GM12878 (cell line): ENCODE data around the gene PDPK1. TPM values are rescaled to one million over a fixed set of nuclear protein-coding genes. Genes with fewer than 3 reads are reported as not detected.

Experiments used
- ATF7 ChIP-seq: fragments of 450-650 bp; IDR thresholded peaks from 2 replicates; pipeline ENCODE4 v1.6.1; 2016; ENCODE audit warnings: low read depth, mild to moderate bottlenecking
- BACH1 ChIP-seq: fragments of 450-650 bp; IDR thresholded peaks from 2 replicates; pipeline ENCODE4 v1.6.1; 2017; ENCODE audit warnings: mild to moderate bottlenecking, borderline replicate concordance
- CBX3 ChIP-seq: fragments of 200-600 bp; sonication (generic); IDR thresholded peaks from 2 replicates; pipeline ENCODE4 v1.6.1; 2016; ENCODE audit warnings: low read depth, borderline replicate concordance
- CREB1 ChIP-seq: IDR thresholded peaks from 2 replicates; pipeline ENCODE4 v1.6.1; 2012; ENCODE audit warnings: low read depth, mild to moderate bottlenecking, inconsistent platforms
- DPF2 ChIP-seq: fragments of 450-650 bp; IDR thresholded peaks from 2 replicates; pipeline ENCODE4 v1.6.1; 2017; ENCODE audit warnings: mild to moderate bottlenecking
- EZH2 ChIP-seq: IDR thresholded peaks from 2 replicates; pipeline ENCODE4 v1.6.1; 2012; ENCODE audit warnings: low read depth, mild to moderate bottlenecking, control low read depth, inconsistent platforms, low read length, borderline replicate concordance; ENCODE audit not compliant: control insufficient read depth
- IKZF2 ChIP-seq, 2 experiments: fragments of 450-650 bp; IDR thresholded peaks; 2 replicates each; pipeline ENCODE4 v1.6.1; 2017; ENCODE audit warnings: mild to moderate bottlenecking in 2 of 2, moderate library complexity in 2 of 2
- IRF4 ChIP-seq: IDR thresholded peaks from 2 replicates; pipeline ENCODE4 v1.6.1; 2011; ENCODE audit warnings: low read depth, low read length
- MTA3 ChIP-seq: IDR thresholded peaks from 2 replicates; pipeline ENCODE4 v1.6.1; 2012; ENCODE audit warnings: low read length, inconsistent platforms, borderline replicate concordance
- NBN ChIP-seq: fragments of 450-650 bp; IDR thresholded peaks from 2 replicates; pipeline ENCODE4 v1.6.1; 2016
- PAX5 ChIP-seq: IDR thresholded peaks from 2 replicates; pipeline ENCODE4 v1.6.1; 2011; ENCODE audit warnings: low read depth, low read length, borderline replicate concordance
- SMAD5 ChIP-seq: IDR thresholded peaks from 2 replicates; pipeline ENCODE4 v1.6.1; 2016; ENCODE audit warnings: antibody characterized with exemption, low read depth
- SMARCA5 ChIP-seq: fragments of 450-650 bp; IDR thresholded peaks from 2 replicates; pipeline ENCODE4 v1.6.1; 2017; ENCODE audit warnings: mild to moderate bottlenecking
- STAT1 ChIP-seq: fragments of 450-650 bp; conservative IDR thresholded peaks from 2 replicates; pipeline ENCODE4 v1.6.1; 2014; ENCODE audit warnings: antibody characterized with exemption, mild to moderate bottlenecking
- STAT3 ChIP-seq: IDR thresholded peaks from 2 replicates; pipeline ENCODE4 v1.6.1; 2011; ENCODE audit warnings: low read depth, low read length, improper control_type of control experiment
- TCF7 ChIP-seq: IDR thresholded peaks from 2 replicates; pipeline ENCODE4 v1.6.1; 2014; ENCODE audit warnings: antibody characterized with exemption, borderline replicate concordance
- YBX1 ChIP-seq: fragments of 450-650 bp; IDR thresholded peaks from 2 replicates; pipeline ENCODE4 v1.6.1; 2016; ENCODE audit warnings: antibody characterized with exemption
- YY1 ChIP-seq: IDR thresholded peaks from 2 replicates; pipeline ENCODE4 v1.6.1; 2011; ENCODE audit warnings: low read depth, mild to moderate bottlenecking, low read length
- polyA plus RNA-seq, 11 experiments: library from polyadenylated mRNA; depleted of rRNA in 4 of 11; unstranded in 6 of 11; stranded (reverse) in 5 of 11; fragments of >200 nt; fragmentation: Nextera tagmentation in 4 of 11; fragmentation: Illumina TruSeq in 1 of 11; extraction: Ambion mirVana in 4 of 11; extraction: Trizol in 1 of 11; gene quantifications; 1 replicate in 1 of 11; 2 replicates in 10 of 11; pipeline versions ENCODE4 v1.2.1 to v1.2.3, GENCODE V29; 2011 to 2016; ENCODE audit warnings: inconsistent platforms in 2 of 11, missing spikeins in 2 of 11, low read depth in 1 of 11
- total RNA-seq, 4 experiments: library from RNA; depleted of rRNA in 3 of 4; stranded (reverse); fragments of >200 nt in 3 of 4; fragmentation: Illumina TruSeq in 1 of 4; extraction: Trizol in 1 of 4; gene quantifications; 2 replicates each; pipeline versions ENCODE4 v1.2.1 to v1.2.3, GENCODE V29; 2013 to 2021
- TF ChIP-seq, protein P1 (sequence below): fragments of 450-650 bp; IDR thresholded peaks from 2 replicates; pipeline ENCODE4 v1.6.1; 2017; ENCODE audit warnings: mild to moderate bottlenecking
- TF ChIP-seq, protein P2 (sequence below), 3 experiments: IDR thresholded peaks in 2 of 3; conservative IDR thresholded peaks in 1 of 3; 2 replicates each; pipeline ENCODE4 v1.5.1; 2011; ENCODE audit warnings: low read depth in 3 of 3, low read length in 3 of 3, mild to moderate bottlenecking in 3 of 3, control low read depth in 2 of 3, moderate library complexity in 2 of 3, inconsistent platforms in 1 of 3, mixed read lengths in 1 of 3; ENCODE audit not compliant: control insufficient read depth in 2 of 3, insufficient read depth in 1 of 3; ENCODE audit errors: extremely low read depth in 1 of 3
- TF ChIP-seq, protein P3 (sequence below): fragments of 450-650 bp; IDR thresholded peaks from 2 replicates; pipeline ENCODE4 v1.6.1; 2016; ENCODE audit warnings: mild to moderate bottlenecking
- TF ChIP-seq, protein P4 (sequence below): IDR thresholded peaks from 2 replicates; pipeline ENCODE4 v1.6.1; 2011; ENCODE audit warnings: borderline replicate concordance, low read depth, mild to moderate bottlenecking, moderate library complexity, mixed read lengths, low read length; ENCODE audit not compliant: insufficient read depth; ENCODE audit errors: extremely low read length
- TF ChIP-seq, protein P5 (sequence below): IDR thresholded peaks from 2 replicates; pipeline ENCODE4 v1.6.1; 2012; ENCODE audit warnings: mild to moderate bottlenecking, low read depth, low read length

The PDPK1 gene
- total and polyA plus RNA-seq, 10 of the 15 experiments (the other 5 are each of a cell fraction or from before 2014, with no cell fraction given), result 3.9 to 41.3 (median 25.5) TPM

DNA sequence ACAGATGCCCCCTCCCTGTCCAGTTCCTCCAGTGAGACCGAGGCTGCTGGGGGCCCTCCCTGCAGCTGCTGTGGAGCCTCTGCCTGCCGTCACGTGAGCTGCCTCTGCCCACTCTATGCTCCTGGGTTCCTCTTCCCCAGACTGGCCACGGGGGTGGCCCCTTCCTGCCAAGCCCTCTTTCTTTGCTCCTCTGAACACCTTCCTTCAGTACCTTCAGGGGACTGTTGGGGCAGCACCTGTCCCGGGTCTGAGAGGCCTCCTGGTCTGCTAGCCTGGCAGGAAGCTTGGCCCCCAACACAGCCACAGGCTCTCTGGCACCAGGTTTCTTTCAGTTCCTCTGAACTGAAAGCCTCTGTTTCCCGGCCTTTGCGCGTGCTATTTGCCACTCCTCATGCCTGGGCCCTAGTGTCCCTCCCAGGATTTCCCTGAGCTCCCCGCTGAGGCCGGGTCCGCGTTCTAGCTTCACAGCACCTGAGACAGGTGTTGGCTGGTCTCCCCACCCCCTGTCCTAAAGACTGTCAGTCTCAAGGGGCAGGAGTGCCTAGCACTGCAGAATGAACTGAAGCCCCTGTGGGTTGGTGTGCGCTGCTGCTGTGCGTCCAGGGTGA, 30.7 kb upstream of the PDPK1 start (continued):
- no peak for TF ChIP-seq TCF7
- TF ChIP-seq, protein P1, sequence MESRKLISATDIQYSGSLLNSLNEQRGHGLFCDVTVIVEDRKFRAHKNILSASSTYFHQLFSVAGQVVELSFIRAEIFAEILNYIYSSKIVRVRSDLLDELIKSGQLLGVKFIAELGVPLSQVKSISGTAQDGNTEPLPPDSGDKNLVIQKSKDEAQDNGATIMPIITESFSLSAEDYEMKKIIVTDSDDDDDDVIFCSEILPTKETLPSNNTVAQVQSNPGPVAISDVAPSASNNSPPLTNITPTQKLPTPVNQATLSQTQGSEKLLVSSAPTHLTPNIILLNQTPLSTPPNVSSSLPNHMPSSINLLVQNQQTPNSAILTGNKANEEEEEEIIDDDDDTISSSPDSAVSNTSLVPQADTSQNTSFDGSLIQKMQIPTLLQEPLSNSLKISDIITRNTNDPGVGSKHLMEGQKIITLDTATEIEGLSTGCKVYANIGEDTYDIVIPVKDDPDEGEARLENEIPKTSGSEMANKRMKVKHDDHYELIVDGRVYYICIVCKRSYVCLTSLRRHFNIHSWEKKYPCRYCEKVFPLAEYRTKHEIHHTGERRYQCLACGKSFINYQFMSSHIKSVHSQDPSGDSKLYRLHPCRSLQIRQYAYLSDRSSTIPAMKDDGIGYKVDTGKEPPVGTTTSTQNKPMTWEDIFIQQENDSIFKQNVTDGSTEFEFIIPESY, result no peak
- TF ChIP-seq, protein P2, sequence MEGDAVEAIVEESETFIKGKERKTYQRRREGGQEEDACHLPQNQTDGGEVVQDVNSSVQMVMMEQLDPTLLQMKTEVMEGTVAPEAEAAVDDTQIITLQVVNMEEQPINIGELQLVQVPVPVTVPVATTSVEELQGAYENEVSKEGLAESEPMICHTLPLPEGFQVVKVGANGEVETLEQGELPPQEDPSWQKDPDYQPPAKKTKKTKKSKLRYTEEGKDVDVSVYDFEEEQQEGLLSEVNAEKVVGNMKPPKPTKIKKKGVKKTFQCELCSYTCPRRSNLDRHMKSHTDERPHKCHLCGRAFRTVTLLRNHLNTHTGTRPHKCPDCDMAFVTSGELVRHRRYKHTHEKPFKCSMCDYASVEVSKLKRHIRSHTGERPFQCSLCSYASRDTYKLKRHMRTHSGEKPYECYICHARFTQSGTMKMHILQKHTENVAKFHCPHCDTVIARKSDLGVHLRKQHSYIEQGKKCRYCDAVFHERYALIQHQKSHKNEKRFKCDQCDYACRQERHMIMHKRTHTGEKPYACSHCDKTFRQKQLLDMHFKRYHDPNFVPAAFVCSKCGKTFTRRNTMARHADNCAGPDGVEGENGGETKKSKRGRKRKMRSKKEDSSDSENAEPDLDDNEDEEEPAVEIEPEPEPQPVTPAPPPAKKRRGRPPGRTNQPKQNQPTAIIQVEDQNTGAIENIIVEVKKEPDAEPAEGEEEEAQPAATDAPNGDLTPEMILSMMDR (IDR thresholded peaks at IDR 0.05 in 2 of 3, conservative IDR thresholded peaks at IDR 0.05 in 1 of 3; ENCODE audit: control insufficient read depth in 2 of 3, extremely low read depth in 1 of 3, insufficient read depth in 1 of 3, low read depth in 3 of 3, low read length in 3 of 3), result peak; percentile 26 to 44 (median 39); a peak in 4 of 6 replicates
- 0 out of 2 replicates have a peak, but pooled peaks have one; percentile 6 for TF ChIP-seq PAX5
- peak; percentile 68 for TF ChIP-seq NBN
- TF ChIP-seq, protein P3, sequence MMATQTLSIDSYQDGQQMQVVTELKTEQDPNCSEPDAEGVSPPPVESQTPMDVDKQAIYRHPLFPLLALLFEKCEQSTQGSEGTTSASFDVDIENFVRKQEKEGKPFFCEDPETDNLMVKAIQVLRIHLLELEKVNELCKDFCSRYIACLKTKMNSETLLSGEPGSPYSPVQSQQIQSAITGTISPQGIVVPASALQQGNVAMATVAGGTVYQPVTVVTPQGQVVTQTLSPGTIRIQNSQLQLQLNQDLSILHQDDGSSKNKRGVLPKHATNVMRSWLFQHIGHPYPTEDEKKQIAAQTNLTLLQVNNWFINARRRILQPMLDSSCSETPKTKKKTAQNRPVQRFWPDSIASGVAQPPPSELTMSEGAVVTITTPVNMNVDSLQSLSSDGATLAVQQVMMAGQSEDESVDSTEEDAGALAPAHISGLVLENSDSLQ, result 0 out of 2 replicates have a peak, but pooled peaks have one; percentile 26
- TF ChIP-seq, protein P4, sequence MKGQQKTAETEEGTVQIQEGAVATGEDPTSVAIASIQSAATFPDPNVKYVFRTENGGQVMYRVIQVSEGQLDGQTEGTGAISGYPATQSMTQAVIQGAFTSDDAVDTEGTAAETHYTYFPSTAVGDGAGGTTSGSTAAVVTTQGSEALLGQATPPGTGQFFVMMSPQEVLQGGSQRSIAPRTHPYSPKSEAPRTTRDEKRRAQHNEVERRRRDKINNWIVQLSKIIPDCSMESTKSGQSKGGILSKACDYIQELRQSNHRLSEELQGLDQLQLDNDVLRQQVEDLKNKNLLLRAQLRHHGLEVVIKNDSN, result peak; percentile 84
- no peak for TF ChIP-seq STAT1
- TF ChIP-seq CBX3, result no peak
- TF ChIP-seq ATF7, result peak; percentile 53
- TF ChIP-seq MTA3, result no peak
- TF ChIP-seq BACH1, result no peak
- TF ChIP-seq DPF2, result peak; percentile 57; the same call in 1 of the 2 replicates
- peak; percentile 74 to 77; a peak in 2 of 4 replicates for TF ChIP-seq IKZF2 (IDR thresholded peaks at IDR 0.05)
- TF ChIP-seq, protein P5, sequence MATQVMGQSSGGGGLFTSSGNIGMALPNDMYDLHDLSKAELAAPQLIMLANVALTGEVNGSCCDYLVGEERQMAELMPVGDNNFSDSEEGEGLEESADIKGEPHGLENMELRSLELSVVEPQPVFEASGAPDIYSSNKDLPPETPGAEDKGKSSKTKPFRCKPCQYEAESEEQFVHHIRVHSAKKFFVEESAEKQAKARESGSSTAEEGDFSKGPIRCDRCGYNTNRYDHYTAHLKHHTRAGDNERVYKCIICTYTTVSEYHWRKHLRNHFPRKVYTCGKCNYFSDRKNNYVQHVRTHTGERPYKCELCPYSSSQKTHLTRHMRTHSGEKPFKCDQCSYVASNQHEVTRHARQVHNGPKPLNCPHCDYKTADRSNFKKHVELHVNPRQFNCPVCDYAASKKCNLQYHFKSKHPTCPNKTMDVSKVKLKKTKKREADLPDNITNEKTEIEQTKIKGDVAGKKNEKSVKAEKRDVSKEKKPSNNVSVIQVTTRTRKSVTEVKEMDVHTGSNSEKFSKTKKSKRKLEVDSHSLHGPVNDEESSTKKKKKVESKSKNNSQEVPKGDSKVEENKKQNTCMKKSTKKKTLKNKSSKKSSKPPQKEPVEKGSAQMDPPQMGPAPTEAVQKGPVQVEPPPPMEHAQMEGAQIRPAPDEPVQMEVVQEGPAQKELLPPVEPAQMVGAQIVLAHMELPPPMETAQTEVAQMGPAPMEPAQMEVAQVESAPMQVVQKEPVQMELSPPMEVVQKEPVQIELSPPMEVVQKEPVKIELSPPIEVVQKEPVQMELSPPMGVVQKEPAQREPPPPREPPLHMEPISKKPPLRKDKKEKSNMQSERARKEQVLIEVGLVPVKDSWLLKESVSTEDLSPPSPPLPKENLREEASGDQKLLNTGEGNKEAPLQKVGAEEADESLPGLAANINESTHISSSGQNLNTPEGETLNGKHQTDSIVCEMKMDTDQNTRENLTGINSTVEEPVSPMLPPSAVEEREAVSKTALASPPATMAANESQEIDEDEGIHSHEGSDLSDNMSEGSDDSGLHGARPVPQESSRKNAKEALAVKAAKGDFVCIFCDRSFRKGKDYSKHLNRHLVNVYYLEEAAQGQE, result no peak
- TF ChIP-seq STAT3, result no peak
- no peak for TF ChIP-seq CREB1
- TF ChIP-seq YBX1, result no peak
- TF ChIP-seq YY1, result 0 out of 2 replicates have a peak, but pooled peaks have one; percentile 34
- TF ChIP-seq SMARCA5, result peak; percentile 40; the same call in 1 of the 2 replicates
- no peak for TF ChIP-seq SMAD5
- TF ChIP-seq IRF4, result no peak
- TF ChIP-seq EZH2, result no peak
